GM12878 (cell line): ENCODE measurements around the gene MAPRE3. TPM values are rescaled to one million over a fixed set of nuclear protein-coding genes. Genes with fewer than 3 reads are reported as not detected.

Source experiments
- ATAC-seq: fragments of 200-7000 bp; cut with Tn5 transposase; 3 replicates; pipeline ENCODE4 v1.9.1; 2020; ENCODE audit warnings: mild to moderate bottlenecking, moderate library complexity
- BruUV-seq: library from RNA; stranded (reverse); fragments of 400-500 nt; replicated peaks from 2 replicates; lab custom pipeline; 2021; lab: Mats Ljungman, UMichigan
- CTCF ChIA-PET: fragments of 300-600 bp; sonication (Branson Sonifier 250); formaldehyde crosslinking; extraction: SDS; loops from one replicate; lab custom pipeline; 2021; ENCODE audit warnings: inconsistent platforms; lab: Yijun Ruan, JAX
- POLR2A ChIA-PET: fragments of 350-600 bp; formaldehyde crosslinking; extraction: SDS; loops from one replicate; lab custom pipeline; 2021; ENCODE audit warnings: inconsistent platforms; lab: Charles Lee
- RAD21 ChIA-PET: fragments of 300-600 bp; sonication (Branson Sonifier 250); formaldehyde crosslinking; loops from one replicate; lab custom pipeline; 2023; ENCODE audit warnings: antibody characterized with exemption; ENCODE audit not compliant: unreplicated experiment; lab: Charles Lee
- SMC1A ChIA-PET: fragments of 300-600 bp; sonication (Branson Sonifier 250); formaldehyde crosslinking; loops from one replicate; lab custom pipeline; 2023; ENCODE audit not compliant: unreplicated experiment, uncharacterized antibody; lab: Charles Lee
- DNase-seq: peaks from one replicate; pipeline ENCODE4 v3.0.0-alpha.2; 2011; ENCODE audit warnings: low read depth, low spot score
- FAIRE-seq: peaks from 3 replicates; lab custom pipeline; 2011; peaks lifted over from hg19 to GRCh38; lab: Jason Lieb, UNC
- H2AFZ ChIP-seq: 2 replicates; pipeline ENCODE4 v1.6.0; 2011; ENCODE audit warnings: low read depth, low read length, control low read depth; ENCODE audit not compliant: control insufficient read depth
- H3K27ac ChIP-seq: 2 replicates; pipeline ENCODE4 v1.5.1; 2011; ENCODE audit warnings: control low read depth; ENCODE audit not compliant: control insufficient read depth, insufficient read depth
- H3K27me3 ChIP-seq, 2 experiments: replicated peaks in 1 of 2; 2 replicates each; pipeline versions ENCODE4 v1.6.0 to v1.6.1; 2011; ENCODE audit warnings: low read length in 1 of 2; ENCODE audit not compliant: control insufficient read depth in 2 of 2, insufficient read depth in 2 of 2
- H3K36me3 ChIP-seq, 2 experiments: 2 replicates each; pipeline ENCODE4 v1.5.1; 2011; ENCODE audit warnings: low read length in 1 of 2; ENCODE audit not compliant: control insufficient read depth in 2 of 2, insufficient read depth in 2 of 2
- H3K4me1 ChIP-seq: 2 replicates; pipeline ENCODE4 v1.6.1; 2011; ENCODE audit warnings: mild to moderate bottlenecking, low read length, moderate library complexity, mixed read lengths; ENCODE audit not compliant: control insufficient read depth, insufficient read depth
- H3K4me2 ChIP-seq: 2 replicates; pipeline ENCODE4 v1.6.0; 2011; ENCODE audit warnings: control low read depth; ENCODE audit not compliant: control insufficient read depth, insufficient read depth
- H3K4me3 ChIP-seq: fragments of 200-600 bp; sonication (generic); 2 replicates; pipeline ENCODE4 v1.5.1; 2016
- H3K79me2 ChIP-seq: 2 replicates; pipeline ENCODE4 v1.6.0; 2011; ENCODE audit warnings: low read length; ENCODE audit not compliant: control insufficient read depth, insufficient read depth
- H3K9ac ChIP-seq: 2 replicates; pipeline ENCODE4 v1.8.0; 2011; ENCODE audit warnings: low read length, control low read depth, mixed read lengths; ENCODE audit not compliant: control insufficient read depth, insufficient read depth
- H3K9me3 ChIP-seq: replicated peaks from 3 replicates; pipeline ENCODE4 v1.5.1; 2011; ENCODE audit warnings: mild to moderate bottlenecking, low read length; ENCODE audit not compliant: control insufficient read depth, insufficient read depth
- H4K20me1 ChIP-seq: 2 replicates; pipeline ENCODE4 v1.6.0; 2011; ENCODE audit not compliant: control insufficient read depth, insufficient read depth
- BCL11A ChIP-seq: IDR thresholded peaks from 2 replicates; pipeline ENCODE4 v1.6.1; 2011; ENCODE audit warnings: low read depth, low read length
- CBFB ChIP-seq: IDR thresholded peaks from 2 replicates; pipeline ENCODE4 v1.6.1; 2016; ENCODE audit warnings: antibody characterized with exemption, low read depth
- CHD2 ChIP-seq: IDR thresholded peaks from 2 replicates; pipeline ENCODE4 v1.6.1; 2011; ENCODE audit warnings: low read depth, low read length, improper control_type of control experiment, borderline replicate concordance
- ELK1 ChIP-seq: IDR thresholded peaks from 2 replicates; pipeline ENCODE4 v1.6.1; 2012; ENCODE audit warnings: low read depth, low read length, improper control_type of control experiment
- ETV6 ChIP-seq, 2 experiments: fragments of 450-650 bp in 1 of 2; IDR thresholded peaks in 1 of 2; conservative IDR thresholded peaks in 1 of 2; 2 replicates each; pipeline ENCODE4 v1.6.1; 2014; ENCODE audit warnings: antibody characterized with exemption in 1 of 2, borderline replicate concordance in 1 of 2, low read depth in 1 of 2, mild to moderate bottlenecking in 1 of 2, moderate library complexity in 1 of 2
- IRF3 ChIP-seq: fragments of 450-650 bp; IDR thresholded peaks from 2 replicates; pipeline ENCODE4 v1.6.1; 2014; ENCODE audit warnings: mild to moderate bottlenecking
- NBN ChIP-seq: fragments of 450-650 bp; IDR thresholded peaks from 2 replicates; pipeline ENCODE4 v1.6.1; 2016
- SMAD5 ChIP-seq: IDR thresholded peaks from 2 replicates; pipeline ENCODE4 v1.6.1; 2016; ENCODE audit warnings: antibody characterized with exemption, low read depth
- SPI1 ChIP-seq: IDR thresholded peaks from 2 replicates; pipeline ENCODE4 v1.6.1; 2011; ENCODE audit warnings: low read depth, mild to moderate bottlenecking, low read length, moderate library complexity, borderline replicate concordance; ENCODE audit not compliant: insufficient read depth
- TAF1 ChIP-seq: IDR thresholded peaks from 2 replicates; pipeline ENCODE4 v1.6.1; 2011; ENCODE audit warnings: mild to moderate bottlenecking, low read depth, low read length, borderline replicate concordance
- TCF7 ChIP-seq: IDR thresholded peaks from 2 replicates; pipeline ENCODE4 v1.6.1; 2014; ENCODE audit warnings: antibody characterized with exemption, borderline replicate concordance
- ZNF687 ChIP-seq: fragments of 450-650 bp; IDR thresholded peaks from 2 replicates; pipeline ENCODE4 v1.6.1; 2017; ENCODE audit warnings: mild to moderate bottlenecking, moderate library complexity
- WGBS: methylation state at CpG from one replicate; pipeline ENCODE4 v1.1.6; 2016; ENCODE audit warnings: low lambda C conversion rate; ENCODE audit not compliant: insufficient replicate concordance, insufficient coverage; ENCODE audit errors: missing lambda C conversion rate; 5-methylcytosine and 5-hydroxymethylcytosine counted together
- in situ Hi-C: fragments of 300-500 bp; cut with MboI; formaldehyde crosslinking; loops from 9 replicates; pipeline ENCODE4 v1.14.3; 2018; ENCODE audit warnings: mixed read lengths
- intact Hi-C: fragments of 100-400 bp; cut with micrococcal nuclease; formaldehyde crosslinking; loops from one replicate; pipeline ENCODE4 v1.14.2; 2022; ENCODE audit not compliant: unreplicated experiment
- polyA plus RNA-seq, 11 experiments: library from polyadenylated mRNA; depleted of rRNA in 4 of 11; unstranded in 6 of 11; stranded (reverse) in 5 of 11; fragments of >200 nt; fragmentation: Nextera tagmentation in 4 of 11; fragmentation: Illumina TruSeq in 1 of 11; extraction: Ambion mirVana in 4 of 11; extraction: Trizol in 1 of 11; gene quantifications; 1 replicate in 1 of 11; 2 replicates in 10 of 11; pipeline versions ENCODE4 v1.2.1 to v1.2.3, GENCODE V29; 2011 to 2016; ENCODE audit warnings: inconsistent platforms in 2 of 11, missing spikeins in 2 of 11, low read depth in 1 of 11
- total RNA-seq, 4 experiments: library from RNA; depleted of rRNA in 3 of 4; stranded (reverse); fragments of >200 nt in 3 of 4; fragmentation: Illumina TruSeq in 1 of 4; extraction: Trizol in 1 of 4; gene quantifications; 2 replicates each; pipeline versions ENCODE4 v1.2.1 to v1.2.3, GENCODE V29; 2013 to 2021
- TF ChIP-seq, protein P1 (sequence below): fragments of 450-650 bp; IDR thresholded peaks from 2 replicates; pipeline ENCODE4 v1.6.1; 2017; ENCODE audit warnings: mild to moderate bottlenecking

MAPRE3 gene
- total and polyA plus RNA-seq, 10 of the 15 experiments (the other 5 are each of a cell fraction or from before 2014, with no cell fraction given): 0.03 to 1.3 (median 0.73) TPM; not detected in 1

DNA sequence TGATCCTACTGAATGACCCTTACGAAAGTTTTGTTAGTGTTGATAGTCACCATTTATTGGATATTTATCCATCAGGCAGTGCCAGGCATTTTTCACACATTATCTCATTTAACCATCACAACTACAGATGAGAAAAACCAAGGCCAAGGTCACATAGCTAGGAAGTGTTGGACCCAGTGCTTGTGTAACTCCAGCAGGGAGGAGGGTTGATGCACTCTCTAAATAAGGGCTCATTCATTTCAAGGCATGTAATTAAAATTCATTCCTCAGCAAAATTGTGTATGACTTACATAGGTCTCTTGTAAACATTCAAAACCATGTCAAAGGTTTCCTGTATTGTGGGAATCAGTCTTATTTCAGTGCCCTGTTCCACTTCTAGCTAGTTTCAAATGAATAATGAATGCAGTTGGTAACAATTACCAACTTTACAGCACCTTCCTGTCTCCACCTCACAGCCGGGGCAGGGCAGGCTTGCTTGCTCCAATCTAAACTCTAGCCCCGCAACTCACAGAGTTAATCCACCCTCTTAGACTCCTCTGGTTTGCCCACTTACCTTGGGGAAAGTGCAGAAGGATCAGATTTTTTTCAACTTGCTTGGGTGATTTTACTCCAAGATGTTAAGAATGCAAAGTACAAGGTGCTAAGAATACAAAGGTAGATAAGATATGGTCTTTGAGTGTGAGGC lies 5.8 kb upstream of the MAPRE3 start:
- ATAC-seq (no peak), FAIRE-seq (no peak), DNase-seq (no peak)
- ChIA-PET RAD21 (interaction anchor here (1.0 to 1.7 kb wide), 2 partner anchors 12 to 121 kb away, joined by 3 to 5 read pairs; no protein-coding TSS in a partner anchor), SMC1A (interaction anchor here (0.8 to 6.1 kb wide), 7 partner anchors 11 to 338 kb away, joined by 3 to 61 read pairs (median 5); partner anchors contain the start of gene TMEM214), CTCF (interaction anchor here (0.6 to 12.2 kb wide), 8 partner anchors 8 to 338 kb away, joined by 3 to 153 read pairs (median 10); partner anchors contain the start of genes KHK and TRIM54), POLR2A (no interaction called here)
- in situ Hi-C loops: loop anchor here (5.0 to 10.0 kb wide), 3 partner anchors 120 to 318 kb away; partner anchors contain the start of genes KHK and TRIM54
- Histone ChIP-seq H3K9me3 (no peaks in the 10 kb centered on the region; the same call in 2 of the 3 replicates), H3K27ac (no peak overlapping the region), H3K79me2 (no peaks in the 10 kb centered on the region), H3K4me2 (no peak overlapping the region), H3K27me3 (peaks cover 1 to 2% of the 10 kb centered on the region in 2 experiments; a peak in 1 of 4 replicates), H3K4me3 (no peak overlapping the region), H2AFZ (no peak overlapping the region), H3K36me3 (no peaks in the 10 kb centered on the region), H4K20me1 (no peaks in the 10 kb centered on the region), H3K9ac (no peak overlapping the region), H3K4me1 (no peaks in the 10 kb centered on the region)
- 32% methylated on average over 3 of the region's 3 CpGs for WGBS
- intact Hi-C loops: loop anchor here (5.0 kb wide), 2 partner anchors 228 to 338 kb away; no protein-coding TSS in a partner anchor
- no TSS peak for BruUV-seq
- TF ChIP-seq TCF7 (no peak), NBN (no peak), SPI1 (no peak), CBFB (no peak), BCL11A (no peak), CHD2 (no peak), TAF1 (no peak), ZNF687 (no peak), ELK1 (no peak), SMAD5 (no peak), ETV6 (conservative IDR thresholded peaks at IDR 0.05 in 1 of 2, IDR thresholded peaks at IDR 0.05 in 1 of 2; ENCODE audit: borderline replicate concordance in 1 of 2, low read depth in 1 of 2) (no peak), IRF3 (no peak)
- TF ChIP-seq, protein P1, sequence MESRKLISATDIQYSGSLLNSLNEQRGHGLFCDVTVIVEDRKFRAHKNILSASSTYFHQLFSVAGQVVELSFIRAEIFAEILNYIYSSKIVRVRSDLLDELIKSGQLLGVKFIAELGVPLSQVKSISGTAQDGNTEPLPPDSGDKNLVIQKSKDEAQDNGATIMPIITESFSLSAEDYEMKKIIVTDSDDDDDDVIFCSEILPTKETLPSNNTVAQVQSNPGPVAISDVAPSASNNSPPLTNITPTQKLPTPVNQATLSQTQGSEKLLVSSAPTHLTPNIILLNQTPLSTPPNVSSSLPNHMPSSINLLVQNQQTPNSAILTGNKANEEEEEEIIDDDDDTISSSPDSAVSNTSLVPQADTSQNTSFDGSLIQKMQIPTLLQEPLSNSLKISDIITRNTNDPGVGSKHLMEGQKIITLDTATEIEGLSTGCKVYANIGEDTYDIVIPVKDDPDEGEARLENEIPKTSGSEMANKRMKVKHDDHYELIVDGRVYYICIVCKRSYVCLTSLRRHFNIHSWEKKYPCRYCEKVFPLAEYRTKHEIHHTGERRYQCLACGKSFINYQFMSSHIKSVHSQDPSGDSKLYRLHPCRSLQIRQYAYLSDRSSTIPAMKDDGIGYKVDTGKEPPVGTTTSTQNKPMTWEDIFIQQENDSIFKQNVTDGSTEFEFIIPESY: no peak
